ENCODE data around the gene RANBP10. TPM values are rescaled to one million over a fixed set of nuclear protein-coding genes. Genes with fewer than 3 reads are reported as not detected.
"Not testable (repeated sequence)": the region's sequence is repeated elsewhere in the genome, so short reads cannot be mapped to it uniquely, and the experiment has no call there.

RANBP10 gene
- total RNA-seq, 1 donor from 2014 or later: 14.7 TPM

GRCh38 chr16:67752641-67753040 is 53.7 kb downstream of the RANBP10 start:
- H3K9me3 ChIP-seq (replicated peaks): no peaks in the 10 kb centered on the region
- TF ChIP-seq, protein P1, sequence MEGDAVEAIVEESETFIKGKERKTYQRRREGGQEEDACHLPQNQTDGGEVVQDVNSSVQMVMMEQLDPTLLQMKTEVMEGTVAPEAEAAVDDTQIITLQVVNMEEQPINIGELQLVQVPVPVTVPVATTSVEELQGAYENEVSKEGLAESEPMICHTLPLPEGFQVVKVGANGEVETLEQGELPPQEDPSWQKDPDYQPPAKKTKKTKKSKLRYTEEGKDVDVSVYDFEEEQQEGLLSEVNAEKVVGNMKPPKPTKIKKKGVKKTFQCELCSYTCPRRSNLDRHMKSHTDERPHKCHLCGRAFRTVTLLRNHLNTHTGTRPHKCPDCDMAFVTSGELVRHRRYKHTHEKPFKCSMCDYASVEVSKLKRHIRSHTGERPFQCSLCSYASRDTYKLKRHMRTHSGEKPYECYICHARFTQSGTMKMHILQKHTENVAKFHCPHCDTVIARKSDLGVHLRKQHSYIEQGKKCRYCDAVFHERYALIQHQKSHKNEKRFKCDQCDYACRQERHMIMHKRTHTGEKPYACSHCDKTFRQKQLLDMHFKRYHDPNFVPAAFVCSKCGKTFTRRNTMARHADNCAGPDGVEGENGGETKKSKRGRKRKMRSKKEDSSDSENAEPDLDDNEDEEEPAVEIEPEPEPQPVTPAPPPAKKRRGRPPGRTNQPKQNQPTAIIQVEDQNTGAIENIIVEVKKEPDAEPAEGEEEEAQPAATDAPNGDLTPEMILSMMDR (IDR thresholded peaks at IDR 0.05; ENCODE audit: borderline replicate concordance): no peak
- no peaks in the 10 kb centered on the region for H3K27me3 ChIP-seq (ENCODE audit: low read depth)
- H3K4me3 ChIP-seq: no peak overlapping the region
- peaks cover 21% of the 10 kb centered on the region for H3K36me3 ChIP-seq
- no peaks in the 10 kb centered on the region for H3K4me1 ChIP-seq
- no peak overlapping the region for H3K27ac ChIP-seq (replicated peaks)
- intact Hi-C loops (cut with micrococcal nuclease): no loop called here
- no peak for DNase-seq

DNA sequence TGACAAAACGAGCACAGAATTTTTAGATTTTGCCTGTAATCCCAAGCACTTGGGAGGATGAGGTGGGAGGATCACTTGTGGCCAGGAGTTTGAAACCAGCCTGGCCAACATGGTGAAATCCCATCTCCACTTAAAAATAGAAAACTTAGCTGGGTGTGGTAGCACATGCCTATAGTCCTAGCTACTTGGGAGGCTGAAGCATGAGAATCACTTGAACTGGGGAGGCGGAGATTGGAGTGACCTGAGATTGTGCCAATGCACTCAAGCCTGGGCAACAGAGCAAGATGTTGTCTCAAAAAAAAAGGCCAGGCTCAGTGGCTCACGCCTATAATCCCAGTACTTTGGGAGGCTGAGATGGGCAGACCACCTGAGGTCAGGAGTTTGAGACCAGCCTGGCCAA is 55.0 kb downstream of the RANBP10 start:
- H3K4me3 ChIP-seq; H3K27ac ChIP-seq (replicated peaks); H3K4me1 ChIP-seq; intact Hi-C loops (cut with micrococcal nuclease); H3K9me3 ChIP-seq (replicated peaks); DNase-seq; H3K27me3 ChIP-seq (ENCODE audit: low read depth): not testable (repeated sequence)
- H3K36me3 ChIP-seq: peaks cover 16% of the 10 kb centered on the region

DNA sequence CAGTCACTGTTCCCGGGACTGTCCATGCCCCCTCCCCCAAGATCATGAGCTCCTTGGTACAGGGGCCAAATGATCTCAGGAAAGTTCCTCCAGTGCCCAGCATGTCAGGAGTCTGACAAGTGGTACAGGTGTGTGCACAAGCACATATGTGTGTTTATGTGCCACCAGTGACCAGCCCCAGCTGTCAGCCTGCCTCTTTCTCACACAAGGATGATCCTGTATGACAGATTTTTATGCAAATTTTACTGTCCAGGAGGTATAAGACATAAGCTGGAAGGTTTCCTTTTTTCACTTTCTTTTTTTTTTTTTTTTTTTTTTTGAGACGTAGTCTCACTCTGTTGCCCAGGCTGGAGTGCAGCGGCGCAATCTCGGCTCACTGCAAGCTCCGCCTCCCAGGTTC is 55.9 kb downstream of the RANBP10 start:
- H3K27ac ChIP-seq (replicated peaks): no peak overlapping the region
- no peaks in the 10 kb centered on the region for H3K27me3 ChIP-seq (ENCODE audit: low read depth)
- TF ChIP-seq, protein P1 (IDR thresholded peaks at IDR 0.05; ENCODE audit: borderline replicate concordance): no peak
- peaks cover 16% of the 10 kb centered on the region for H3K36me3 ChIP-seq
- H3K4me1 ChIP-seq: no peaks in the 10 kb centered on the region
- intact Hi-C loops (cut with micrococcal nuclease): no loop called here
- no peak overlapping the region for H3K4me3 ChIP-seq
- no peak for DNase-seq
- H3K9me3 ChIP-seq (replicated peaks): no peaks in the 10 kb centered on the region

DNA sequence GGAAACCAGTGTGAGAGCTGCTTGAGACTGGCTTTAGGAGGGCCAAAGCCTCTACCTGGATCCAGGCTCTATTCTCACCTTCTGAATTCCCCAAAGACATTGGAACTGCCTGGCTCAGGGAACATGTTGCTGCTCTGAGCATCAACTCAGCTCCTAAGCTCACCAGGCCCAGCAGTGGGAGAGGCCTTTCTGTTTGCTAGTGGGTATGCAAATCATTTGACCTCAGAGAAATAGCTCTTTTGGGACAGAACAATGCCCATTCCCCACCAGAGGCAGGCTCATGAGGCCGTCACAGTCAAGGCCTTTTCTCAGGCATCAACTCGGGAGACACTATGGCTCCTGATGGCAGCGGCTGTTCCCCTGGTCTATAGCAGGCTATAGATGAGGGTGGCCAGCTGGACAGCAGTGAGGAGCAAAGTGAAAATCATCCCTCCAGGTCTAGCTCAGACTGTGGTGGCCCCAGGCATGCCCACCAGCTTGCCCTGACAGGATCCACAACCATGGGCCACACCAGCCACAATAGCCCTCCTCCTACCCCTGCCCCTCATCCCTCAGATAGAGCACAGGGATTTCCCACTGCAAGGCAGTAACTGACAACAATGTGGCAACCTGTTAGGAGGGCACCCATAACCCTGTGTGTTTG is 56.8 kb downstream of the RANBP10 start:
- H3K27ac ChIP-seq (replicated peaks): no peak overlapping the region
- no peak overlapping the region for H3K4me3 ChIP-seq
- intact Hi-C loops (cut with micrococcal nuclease): no loop called here
- H3K27me3 ChIP-seq (ENCODE audit: low read depth): no peaks in the 10 kb centered on the region
- H3K36me3 ChIP-seq: peaks cover 18% of the 10 kb centered on the region
- no peaks in the 10 kb centered on the region for H3K9me3 ChIP-seq (replicated peaks)
- H3K4me1 ChIP-seq: no peaks in the 10 kb centered on the region
- TF ChIP-seq, protein P1 (IDR thresholded peaks at IDR 0.05; ENCODE audit: borderline replicate concordance): no peak
- no peak for DNase-seq

- Histone ChIP-seq H3K4me3 (no peak overlapping the region), H3K27me3 (ENCODE audit: low read depth) (no peaks in the 10 kb centered on the region), H3K4me1 (no peaks in the 10 kb centered on the region), H3K27ac (replicated peaks) (no peak overlapping the region), H3K36me3 (peaks cover 18% of the 10 kb centered on the region), H3K9me3 (replicated peaks) (no peaks in the 10 kb centered on the region)
- no peak for DNase-seq
- intact Hi-C loops (cut with micrococcal nuclease): no loop called here
- TF ChIP-seq, protein P1 (IDR thresholded peaks at IDR 0.05; ENCODE audit: borderline replicate concordance): no peak
Measured at GRCh38 chr16:67748834-67749233, 57.5 kb downstream of the RANBP10 start.

- intact Hi-C loops (cut with micrococcal nuclease): no loop called here
- no peaks in the 10 kb centered on the region for H3K4me1 ChIP-seq
- H3K27me3 ChIP-seq (ENCODE audit: low read depth): no peaks in the 10 kb centered on the region
- peaks cover 28% of the 10 kb centered on the region for H3K36me3 ChIP-seq
- no peak overlapping the region for H3K4me3 ChIP-seq
- no peaks in the 10 kb centered on the region for H3K9me3 ChIP-seq (replicated peaks)
- no peak overlapping the region for H3K27ac ChIP-seq (replicated peaks)
- DNase-seq: no peak
- TF ChIP-seq, protein P1 (IDR thresholded peaks at IDR 0.05; ENCODE audit: borderline replicate concordance): no peak
Measured at GRCh38 chr16:67746846-67747245, 59.5 kb downstream of the RANBP10 start.
